ENCODE data around the gene POR.

The POR gene

DNA sequence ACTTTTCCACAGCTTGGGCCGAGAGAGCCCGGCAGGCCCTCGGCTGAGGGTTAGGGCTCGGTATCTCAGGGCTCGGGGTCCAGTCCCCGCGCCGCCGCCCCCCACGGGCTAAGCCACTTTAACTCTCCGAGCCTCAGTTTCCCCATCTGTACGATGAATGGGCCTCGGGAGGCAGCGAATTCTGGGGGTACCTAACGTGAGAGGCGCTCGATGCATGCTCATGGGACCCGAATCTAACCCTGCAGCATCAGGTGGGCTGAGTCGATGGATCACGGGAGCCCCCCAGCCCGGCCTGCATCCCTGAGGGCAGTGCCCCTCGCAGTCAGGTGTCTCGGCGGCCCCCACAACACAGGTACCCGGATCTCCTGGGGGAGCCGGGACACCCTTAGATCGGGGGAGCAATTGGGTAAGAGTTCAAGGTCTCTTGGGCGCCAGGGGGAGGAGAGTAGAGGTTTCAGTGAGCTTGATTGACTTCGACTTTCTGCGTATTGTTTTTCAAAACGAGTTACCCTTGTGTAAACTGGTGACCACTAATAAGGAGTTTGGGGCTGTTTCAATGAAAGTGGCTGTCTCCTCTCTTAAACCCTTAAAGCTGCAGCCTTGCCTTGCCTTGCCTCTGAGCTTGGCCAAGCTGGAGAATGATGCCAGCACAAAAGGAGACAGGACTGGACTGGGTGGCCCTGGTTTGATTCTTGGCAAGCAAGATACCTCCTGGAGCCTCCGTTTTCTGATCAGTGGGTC is 631 bp downstream of the POR start:
- DNase-seq (ENCODE audit: low read depth in 2 of 2, low spot score in 1 of 2) = no peak

DNA sequence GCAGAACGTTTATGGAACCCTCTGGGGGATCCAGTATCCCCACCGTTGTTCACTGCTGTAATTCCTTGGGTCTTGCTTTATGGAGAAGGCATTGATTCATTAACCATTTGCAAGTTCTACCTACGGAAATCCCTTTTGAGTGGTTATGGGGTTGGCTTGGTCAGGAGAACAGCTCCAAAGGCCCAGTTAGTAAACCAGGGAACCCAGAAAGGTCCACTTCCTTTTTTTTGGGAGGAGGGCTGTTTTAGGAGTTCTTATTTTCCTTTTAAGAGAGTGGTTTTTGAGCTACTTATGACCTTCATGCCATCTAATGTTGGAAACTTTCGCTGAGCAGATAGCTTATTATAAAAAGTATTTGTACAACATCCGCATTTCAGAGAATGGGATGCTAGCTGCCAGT is 1.3 kb downstream of the POR start:
- DNase-seq (ENCODE audit: low read depth in 2 of 2, low spot score in 1 of 2) = no peak

DNA sequence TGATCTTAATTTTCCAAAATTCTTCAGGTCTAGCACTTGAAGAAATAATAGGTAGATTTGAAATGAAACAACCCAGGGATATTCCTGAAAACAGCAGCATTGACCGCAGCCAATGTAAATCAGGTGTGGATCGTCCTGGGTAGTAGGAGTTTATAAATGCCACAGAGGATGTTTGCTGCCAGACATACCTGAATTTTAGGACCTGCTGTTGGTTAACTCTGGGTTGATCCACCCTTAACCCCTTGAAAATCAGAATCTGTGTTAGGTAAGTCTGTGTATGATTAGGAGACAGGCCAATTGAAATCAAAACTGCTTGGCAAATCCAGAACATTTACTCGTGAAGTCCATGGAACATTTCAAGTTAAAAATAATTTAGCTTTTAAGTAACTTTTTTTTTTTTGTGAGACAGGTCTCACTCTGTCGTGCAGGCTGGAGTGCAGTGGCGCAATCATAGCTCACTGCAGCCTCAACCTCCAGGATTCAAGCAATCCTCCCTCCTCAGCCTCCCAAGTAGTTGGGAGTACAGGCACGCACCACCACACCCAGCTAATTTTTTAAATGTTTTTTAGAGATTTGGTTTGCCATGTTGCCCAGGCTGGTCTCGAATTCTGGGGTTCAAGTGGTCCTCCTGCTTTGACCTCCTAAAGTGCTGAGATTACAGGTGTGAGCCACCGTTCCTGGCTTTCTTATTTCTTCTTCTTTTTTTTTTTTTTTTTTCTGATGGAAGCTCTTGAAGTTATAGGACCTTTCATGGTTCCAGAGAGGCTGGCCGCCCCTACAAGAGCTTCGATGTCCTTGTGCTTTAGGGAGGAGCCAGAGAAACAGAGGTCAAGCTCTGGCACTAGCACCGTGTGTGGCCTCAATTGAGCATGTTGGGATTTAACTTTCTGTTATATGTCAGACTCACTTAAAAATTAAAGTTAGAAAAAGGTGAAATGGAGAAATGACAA is 2.0 kb downstream of the POR start:
- DNase-seq (ENCODE audit: low read depth in 2 of 2, low spot score in 1 of 2) = no peak

DNA sequence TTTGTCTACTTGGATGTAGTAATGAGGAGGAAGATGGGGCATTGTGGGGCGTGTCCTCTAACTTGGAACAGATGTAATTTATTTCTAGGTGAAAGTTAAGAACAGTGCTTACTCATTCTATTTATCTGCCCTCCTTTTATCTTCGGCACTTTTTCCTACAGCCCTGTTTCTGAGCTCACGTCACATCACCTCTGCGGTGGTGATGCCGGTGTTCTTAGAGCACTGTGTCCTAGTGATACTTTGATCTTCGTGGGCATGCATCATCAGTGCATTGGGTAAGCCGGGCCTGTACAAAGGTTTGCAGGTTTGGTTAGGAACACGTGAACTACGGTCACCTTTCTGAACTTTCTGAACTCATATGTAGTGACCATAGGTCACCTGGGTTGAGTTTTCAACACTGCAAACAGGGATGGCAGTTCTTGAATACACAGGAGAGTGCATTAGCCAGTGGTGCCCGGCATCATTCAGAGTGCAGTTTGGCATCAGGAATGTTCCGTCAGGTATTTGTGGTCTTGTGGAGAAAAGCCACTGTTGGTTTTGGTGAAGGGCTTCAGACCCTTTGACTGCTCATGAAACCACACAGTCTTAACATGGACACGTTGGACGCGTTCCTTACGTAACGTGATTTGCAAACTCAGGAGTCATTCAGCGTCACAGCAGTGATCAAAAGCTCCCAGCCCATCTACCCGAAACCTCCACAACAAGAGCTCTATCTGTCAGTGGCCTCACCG is 5.6 kb downstream of the POR start:
- DNase-seq (ENCODE audit: low read depth in 2 of 2, low spot score in 1 of 2) = no peak

DNA sequence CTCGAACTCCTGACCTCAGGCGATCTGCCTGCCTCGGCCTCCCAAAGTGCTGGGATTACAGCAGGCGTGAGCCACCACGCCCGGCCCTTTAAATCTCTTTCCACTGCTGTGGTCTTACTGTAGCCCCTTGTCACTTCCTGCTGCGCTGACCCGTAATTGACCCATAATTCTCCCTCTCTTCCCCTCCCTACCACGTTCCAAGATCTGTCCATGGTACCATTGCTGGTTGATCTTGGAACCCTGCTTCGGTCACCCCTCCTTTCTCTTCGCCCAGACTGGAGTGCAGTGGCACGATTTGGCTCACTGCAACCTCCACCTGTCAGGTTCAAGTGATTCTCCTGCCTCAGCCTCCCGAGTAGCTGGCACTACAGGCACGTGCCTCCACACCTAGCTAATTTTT is 6.5 kb downstream of the POR start:
- DNase-seq (ENCODE audit: low read depth in 2 of 2, low spot score in 1 of 2) = no peak

DNA sequence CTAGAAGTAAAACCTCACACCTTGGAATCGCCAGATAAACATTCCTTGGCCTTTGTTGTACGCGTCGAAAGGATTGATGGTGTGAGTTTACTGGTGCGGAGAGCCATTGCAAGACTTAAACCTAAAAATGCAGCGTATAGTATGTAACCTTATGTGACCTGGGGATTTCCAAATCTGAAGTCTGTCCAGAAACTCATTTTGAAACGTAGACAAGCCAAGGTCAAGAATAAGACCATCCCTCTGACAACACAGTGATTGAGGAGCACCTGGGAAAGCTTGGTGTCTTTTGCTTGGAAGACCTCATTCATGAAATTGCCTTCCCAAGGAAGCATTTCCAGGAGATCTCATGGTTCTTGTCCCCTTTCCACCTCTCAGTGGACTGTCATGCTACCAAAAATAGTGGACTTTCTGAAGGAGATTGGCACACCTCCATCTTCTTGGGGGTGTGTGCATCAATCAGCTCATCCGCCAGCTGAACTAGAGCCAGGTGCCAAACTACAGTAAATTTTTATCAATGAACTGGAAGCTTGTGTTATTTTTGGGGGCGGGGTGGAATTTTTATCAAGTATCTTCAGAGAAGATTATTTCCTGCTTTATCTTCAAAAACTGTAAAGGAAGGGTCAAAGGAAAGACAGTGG is 8.1 kb downstream of the POR start:
- no peak for DNase-seq (ENCODE audit: low read depth in 2 of 2, low spot score in 1 of 2)

DNA sequence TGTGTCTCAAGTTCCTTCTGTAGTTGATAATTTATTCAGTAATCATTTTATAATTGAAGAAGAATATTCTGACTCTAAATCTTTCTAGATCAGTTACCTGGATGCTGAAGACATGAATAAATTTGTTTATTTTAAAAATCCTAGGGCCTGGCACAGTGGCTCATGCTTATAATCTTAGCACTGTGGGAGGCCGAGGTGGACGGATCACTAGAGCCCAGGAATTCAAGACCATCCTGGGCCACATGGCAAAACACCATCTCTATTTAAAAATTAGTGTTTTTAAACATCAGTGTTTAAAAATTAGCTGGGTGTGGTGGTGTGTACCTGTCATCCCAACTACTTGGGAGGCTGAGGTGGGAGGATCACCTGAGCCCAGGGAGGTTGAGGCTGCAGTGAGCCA is 9.3 kb downstream of the POR start:
- DNase-seq (ENCODE audit: low read depth in 2 of 2, low spot score in 1 of 2) = no peak

DNA sequence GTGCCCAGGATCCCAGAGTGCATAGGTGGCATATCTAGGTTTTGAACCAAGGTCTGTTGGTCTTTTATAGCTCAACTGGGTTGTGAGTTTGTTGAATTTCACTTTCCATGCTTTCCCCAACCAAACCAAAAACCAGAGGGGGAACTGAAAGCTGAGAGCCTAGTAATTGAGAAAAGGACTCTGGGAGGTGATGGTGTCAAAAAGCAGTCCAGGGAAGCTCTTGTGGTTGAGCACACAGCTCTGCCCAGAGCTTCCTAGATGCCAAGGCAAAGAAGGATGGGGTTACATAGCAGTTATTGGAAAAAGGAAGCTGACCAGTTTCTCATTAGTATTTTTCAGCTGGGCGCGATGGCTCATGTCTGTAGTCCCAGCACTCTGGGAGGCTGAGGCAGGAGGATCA is 9.9 kb downstream of the POR start:
- DNase-seq (ENCODE audit: low read depth in 2 of 2, low spot score in 1 of 2) = no peak

DNA sequence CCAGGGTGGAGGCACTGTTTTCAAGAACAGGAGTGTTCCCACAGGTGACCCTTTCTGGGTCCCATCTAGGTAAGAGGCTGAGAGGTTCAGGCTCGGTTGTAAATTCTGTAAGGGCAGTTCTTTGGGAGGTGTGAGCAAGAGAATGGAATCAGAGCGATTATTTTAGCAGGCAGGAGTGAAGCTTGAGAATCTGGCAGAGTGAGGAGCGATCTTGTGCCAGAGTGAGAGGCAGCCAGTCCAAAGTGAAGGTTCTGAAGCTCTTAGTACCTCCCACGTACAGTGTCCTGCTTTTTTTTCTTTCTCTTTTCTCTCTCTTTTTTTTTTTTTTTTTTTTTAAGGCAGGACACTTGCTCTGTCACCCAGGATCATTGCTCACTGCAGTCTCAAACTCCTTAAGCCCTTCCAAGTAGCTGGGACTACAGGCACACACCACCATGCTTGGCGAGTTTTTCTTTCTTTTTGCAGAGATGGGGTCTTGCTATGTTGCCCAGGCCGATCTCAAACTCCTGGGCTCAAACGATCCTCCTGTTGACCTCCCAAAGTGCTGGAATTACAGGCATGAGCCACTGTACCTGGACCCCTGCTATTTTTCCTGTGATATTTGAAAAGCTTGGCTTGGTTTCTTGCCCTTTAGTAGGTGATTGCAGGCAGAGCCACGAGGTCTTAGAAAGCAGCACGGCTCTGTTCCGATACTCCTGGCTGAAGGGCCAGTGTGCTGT is 10.9 kb downstream of the POR start:
- DNase-seq (ENCODE audit: low read depth in 2 of 2, low spot score in 1 of 2) = no peak

DNA sequence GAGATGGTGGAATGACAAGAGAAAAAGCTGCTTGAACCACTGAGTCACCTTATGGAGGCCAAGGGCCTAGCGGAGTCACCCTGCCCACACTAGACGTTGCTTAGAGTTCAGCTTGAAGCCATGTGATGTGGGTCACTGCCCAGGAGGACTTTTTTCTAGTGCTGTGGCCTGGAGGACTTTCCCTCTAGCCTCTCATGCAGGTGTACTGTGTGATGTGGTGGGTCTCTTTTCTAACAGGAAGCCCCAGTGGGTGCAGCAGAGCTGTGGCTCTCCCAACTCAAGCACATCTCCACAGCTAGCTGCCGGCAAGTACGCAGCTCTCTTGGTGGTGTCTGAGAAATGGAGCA is 13.6 kb downstream of the POR start:
- DNase-seq (ENCODE audit: low read depth in 2 of 2, low spot score in 1 of 2) = no peak

DNA sequence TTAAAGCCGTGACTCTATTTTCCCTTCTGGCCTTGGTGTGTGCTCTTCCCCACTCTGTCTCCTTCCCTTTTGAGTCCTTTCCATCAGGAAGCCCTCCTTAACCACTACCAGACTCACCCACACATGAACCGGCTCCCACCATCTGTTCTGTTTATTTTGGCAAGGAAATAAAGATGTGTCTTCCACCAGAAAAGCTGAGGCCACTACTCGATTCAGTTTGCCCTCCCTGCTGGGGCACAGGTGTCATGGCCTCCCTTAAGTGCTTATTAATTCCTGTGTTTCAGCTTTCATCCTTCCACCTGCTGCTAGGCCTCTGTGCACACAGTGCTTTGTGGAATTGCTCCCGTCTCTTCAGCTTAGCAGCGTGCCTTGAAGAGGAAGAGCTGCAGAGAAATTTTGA is 16.7 kb downstream of the POR start:
- no peak for DNase-seq (ENCODE audit: low read depth in 2 of 2, low spot score in 1 of 2)

DNA sequence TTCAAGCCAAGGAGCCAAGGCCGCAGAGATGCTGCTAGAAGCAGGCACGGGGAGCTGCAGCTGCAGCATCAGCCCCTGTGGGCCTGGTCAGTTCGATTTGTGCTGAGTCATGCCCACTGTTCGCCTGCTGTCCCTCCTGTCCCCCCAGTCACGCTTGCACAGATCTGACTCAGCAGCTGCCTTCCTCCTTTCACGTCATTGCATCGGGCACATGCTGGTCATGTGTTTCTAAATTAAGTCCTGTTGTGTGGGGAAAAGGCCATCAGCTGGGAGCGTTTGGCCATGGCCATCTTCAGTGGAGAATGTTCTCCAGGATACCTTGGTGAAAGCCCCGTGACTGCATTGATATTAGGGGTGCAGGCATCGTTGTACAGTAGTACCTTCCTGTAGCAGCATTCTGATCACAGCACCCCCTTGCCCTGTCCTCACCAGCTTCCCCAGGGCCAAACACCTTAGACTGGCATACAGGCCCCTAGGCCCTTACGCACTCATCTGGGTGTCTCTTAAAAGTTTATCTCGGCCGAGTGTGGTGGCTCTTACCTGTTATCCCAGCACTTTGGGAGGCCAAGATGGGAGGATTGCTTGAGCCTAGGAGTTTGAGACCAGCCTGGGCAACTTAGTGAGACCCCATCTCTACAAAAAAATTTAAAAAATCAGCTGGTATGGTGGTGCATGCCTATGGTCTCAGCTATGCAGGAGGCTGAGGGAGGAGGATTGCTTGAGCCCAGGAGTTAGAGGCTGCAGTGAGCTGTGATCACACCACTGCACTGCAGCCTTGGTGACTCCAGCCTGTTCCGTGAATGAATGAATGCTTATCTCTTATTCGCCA is 23.2 kb downstream of the POR start:
- DNase-seq (ENCODE audit: low read depth in 2 of 2, low spot score in 1 of 2) = no peak

DNA sequence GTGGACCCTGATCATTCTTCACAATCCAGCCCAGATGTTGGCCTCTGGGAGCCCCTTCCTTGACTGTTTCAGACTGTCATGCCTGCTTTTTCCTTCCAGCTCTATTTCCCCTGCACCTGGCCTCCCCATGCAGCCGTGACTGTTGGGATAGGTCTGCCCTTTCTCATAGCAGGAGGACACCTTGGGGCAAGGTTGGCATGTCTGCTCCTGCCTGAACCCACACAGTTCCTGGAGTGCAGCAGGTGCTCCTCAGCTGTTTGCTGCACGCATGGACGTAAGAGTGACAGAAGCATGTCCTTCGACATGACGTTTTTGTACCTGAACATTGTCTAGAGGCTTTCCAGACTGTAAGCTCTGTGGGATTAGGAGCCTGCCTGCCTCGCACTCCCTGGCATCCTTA is 24.0 kb downstream of the POR start:
- DNase-seq (ENCODE audit: low read depth in 2 of 2, low spot score in 1 of 2) = no peak

DNA sequence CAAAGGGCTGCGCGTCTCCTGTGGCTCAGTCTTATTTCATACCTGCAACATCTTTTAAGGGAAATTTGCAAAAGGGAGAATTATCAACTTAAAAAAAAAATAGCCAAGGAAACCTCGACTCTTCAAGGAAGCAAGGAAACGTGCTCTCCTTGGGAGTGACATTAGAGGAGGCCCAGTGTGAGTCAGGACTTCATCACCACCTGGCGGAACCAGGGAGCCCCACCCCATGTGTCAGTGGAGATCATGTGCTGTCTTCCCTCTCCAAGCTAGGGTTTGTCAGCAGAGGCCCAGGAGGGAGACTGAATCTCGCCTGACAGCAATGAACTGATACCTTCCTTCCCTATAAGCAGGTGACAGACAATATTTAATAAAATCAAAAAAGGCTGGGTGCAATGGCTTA is 28.9 kb downstream of the POR start:
- no peak for DNase-seq (ENCODE audit: low read depth in 2 of 2, low spot score in 1 of 2)

DNA sequence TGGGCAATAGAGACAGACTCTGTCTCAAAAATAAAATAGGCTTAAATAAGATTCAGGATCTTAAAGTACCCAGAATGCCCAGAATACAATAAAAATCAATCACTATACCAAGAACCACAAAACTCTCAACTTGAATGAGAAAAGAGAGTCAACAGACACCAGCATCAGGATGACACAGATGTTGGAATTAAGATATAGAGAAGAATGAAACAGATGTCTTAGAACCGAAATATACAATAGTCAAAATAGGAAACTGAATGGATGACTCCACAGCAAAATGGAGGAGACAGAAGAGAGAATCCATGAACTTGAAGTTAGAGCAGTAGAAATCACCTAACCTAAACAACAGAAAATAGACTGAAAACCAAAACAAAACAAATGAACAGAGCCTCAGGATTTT is 29.6 kb downstream of the POR start:
- no peak for DNase-seq (ENCODE audit: low read depth in 2 of 2, low spot score in 1 of 2)

DNA sequence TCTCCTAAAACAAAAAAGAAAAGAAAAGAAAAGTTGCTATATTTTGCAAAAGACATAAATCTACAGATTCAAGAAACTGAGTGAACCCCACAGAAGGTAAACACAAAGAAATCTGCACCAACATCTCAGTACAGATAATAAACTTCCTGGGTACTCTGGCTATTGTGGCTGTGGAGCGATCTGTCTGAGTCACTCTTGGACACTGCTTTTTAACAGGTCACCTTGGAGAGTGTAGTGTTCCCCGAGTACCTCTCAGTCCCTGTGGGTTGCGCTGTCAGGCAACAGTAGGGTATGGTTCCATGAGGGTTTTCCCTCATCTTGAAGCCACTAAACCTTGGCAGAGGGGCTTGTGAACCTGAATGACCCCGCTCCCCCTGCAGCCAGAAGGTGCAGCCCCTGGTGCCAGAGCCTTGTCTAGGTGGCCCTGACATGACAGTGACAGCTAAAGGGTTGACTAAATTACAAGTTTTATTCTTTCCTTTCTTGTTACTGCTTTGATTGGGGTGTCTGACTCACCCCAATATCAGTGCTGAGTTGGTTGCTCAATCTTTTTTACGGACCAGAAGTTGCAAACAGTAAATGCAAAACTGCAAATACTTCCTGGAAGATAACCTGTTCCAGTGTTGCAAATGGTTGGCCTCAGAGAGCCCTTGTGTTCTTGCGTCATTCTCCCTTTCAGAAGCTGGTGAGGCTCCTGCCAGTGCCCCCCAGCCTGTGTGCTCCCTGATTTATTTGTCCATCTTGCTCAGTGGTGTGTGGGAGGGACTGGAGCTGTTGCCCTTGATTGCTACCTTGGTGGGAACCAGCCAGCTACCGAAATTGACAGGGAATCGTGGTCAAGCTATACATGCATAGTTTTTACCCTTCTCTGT is 30.6 kb downstream of the POR start:
- no peak for DNase-seq (ENCODE audit: low read depth in 2 of 2, low spot score in 1 of 2)

DNA sequence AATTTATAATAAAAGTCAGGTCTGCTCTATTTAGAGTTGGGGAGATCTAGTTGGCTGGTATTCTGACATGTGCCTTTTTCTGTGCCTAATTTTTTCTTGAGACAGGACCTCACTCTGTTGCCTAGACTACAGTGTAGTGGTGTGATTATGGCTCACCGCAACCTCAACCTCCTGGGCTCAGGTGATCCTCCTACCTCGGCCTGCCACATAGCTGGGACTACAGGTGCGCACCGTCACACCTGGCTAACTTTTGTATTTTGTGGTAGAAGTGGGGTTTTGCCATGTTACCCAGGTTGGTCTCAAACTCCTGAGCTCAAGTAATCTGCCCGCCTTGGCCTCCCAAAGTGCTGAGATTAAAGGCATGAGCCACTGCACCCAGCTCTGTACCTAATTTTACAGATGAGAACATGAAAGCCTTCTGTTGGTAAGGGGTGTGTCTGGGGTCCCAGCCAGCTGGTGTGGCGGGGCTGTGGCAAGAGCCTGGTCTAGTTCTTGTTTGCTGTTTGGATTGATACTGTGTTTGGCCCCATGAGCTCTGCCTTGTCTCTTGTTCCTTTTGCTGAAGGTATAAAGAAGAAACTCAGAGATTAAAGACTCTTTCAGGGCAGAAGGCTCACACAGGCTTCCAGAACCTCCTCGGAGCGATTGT is 31.4 kb downstream of the POR start:
- DNase-seq (ENCODE audit: low read depth in 2 of 2, low spot score in 1 of 2) = no peak

DNA sequence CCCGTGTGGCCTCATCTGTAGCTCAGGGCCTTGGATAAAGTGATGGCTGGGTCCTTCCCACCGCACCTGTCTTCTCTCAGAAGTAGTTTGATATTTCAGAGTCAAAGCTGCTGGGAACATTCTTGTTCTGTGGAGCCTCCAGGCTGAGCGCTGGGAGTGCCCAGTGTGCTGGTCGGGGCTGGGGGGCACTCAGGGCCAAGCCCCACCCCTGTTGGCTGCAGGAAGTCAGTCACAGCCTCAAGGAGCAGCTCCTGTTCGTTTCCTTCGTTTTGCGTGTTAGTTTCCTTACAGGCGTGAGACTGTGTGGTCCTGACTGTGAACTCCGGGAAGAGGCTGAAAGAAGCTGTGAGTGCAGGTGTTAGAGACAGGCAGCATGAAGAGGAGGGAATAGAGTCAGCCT is 33.2 kb downstream of the POR start:
- no peak for DNase-seq (ENCODE audit: low read depth in 2 of 2, low spot score in 1 of 2)

Data from stimulated activated CD8-positive, alpha-beta memory T cell treated with anti-CD3 and anti-CD28 coated beads, Interleukin-4, amount 100 ng/mL, for 4 hours (primary cell).